B cell (primary cell): ENCODE data around the gene MINPP1. TPM values are rescaled to one million over a fixed set of nuclear protein-coding genes. Genes with fewer than 3 reads are reported as not detected.

Experiments used
- ATAC-seq: fragments of 200-7000 bp; cut with Tn5 transposase; one replicate; pipeline ENCODE4 v1.10.0; 2021; ENCODE audit warnings: low read depth, mild to moderate bottlenecking, moderate number of reproducible peaks, moderate library complexity
- CTCF ChIA-PET: fragments of 350-600 bp; sonication (Branson Sonifier 250); formaldehyde crosslinking; loops from one replicate; lab custom pipeline; 2021; ENCODE audit warnings: antibody characterized with exemption, inconsistent platforms; lab: Charles Lee
- POLR2A ChIA-PET: fragments of 350-600 bp; sonication (Branson Sonifier 250); formaldehyde crosslinking; loops from one replicate; lab custom pipeline; 2021; ENCODE audit warnings: antibody characterized with exemption; lab: Charles Lee
- DNase-seq: peaks from one replicate; pipeline ENCODE4 v3.0.0; 2013
- H2AFZ ChIP-seq: 2 replicates; pipeline ENCODE4 v1.6.1; 2012; ENCODE audit warnings: mild to moderate bottlenecking, low read depth, low read length; ENCODE audit not compliant: insufficient read depth, poor library complexity, severe bottlenecking
- H3K27ac ChIP-seq, 2 donors: 1 replicate in 1 of 2; 2 replicates in 1 of 2; pipeline ENCODE4 v1.5.1; 2012 to 2013; ENCODE audit warnings: low read length in 2 of 2, mild to moderate bottlenecking in 2 of 2, moderate library complexity in 1 of 2
- H3K27me3 ChIP-seq, 4 experiments: fragments of 200-600 bp in 1 of 4; sonication (generic) in 1 of 4; replicated peaks in 1 of 4; 1 replicate in 2 of 4; 2 replicates in 2 of 4; pipeline versions ENCODE4 v1.6.1 to v1.7.0; 2013 to 2016; ENCODE audit warnings: low read length in 3 of 4, mild to moderate bottlenecking in 2 of 4, mixed read lengths in 1 of 4, moderate library complexity in 1 of 4; ENCODE audit not compliant: insufficient read depth in 4 of 4, control insufficient read depth in 3 of 4; ENCODE audit errors: control extremely low read depth in 1 of 4
- H3K36me3 ChIP-seq, 2 experiments: replicated peaks in 1 of 2; 1 replicate in 1 of 2; 2 replicates in 1 of 2; pipeline versions ENCODE4 v1.6.1 to v1.7.1; 2013; ENCODE audit warnings: low read length in 1 of 2; ENCODE audit not compliant: insufficient read depth in 2 of 2, control insufficient read depth in 1 of 2; ENCODE audit errors: control extremely low read depth in 1 of 2, extremely low read depth in 1 of 2
- H3K4me1 ChIP-seq, 2 donors: fragments of 200-600 bp in 1 of 2; sonication (generic) in 1 of 2; 1 replicate in 1 of 2; 2 replicates in 1 of 2; pipeline versions ENCODE4 v1.5.1 to v1.6.1; 2013 to 2017; ENCODE audit warnings: low read length in 2 of 2; ENCODE audit not compliant: control insufficient read depth in 2 of 2, insufficient read depth in 2 of 2
- H3K4me2 ChIP-seq: replicated peaks from 2 replicates; pipeline ENCODE3; 2012; ENCODE audit warnings: mild to moderate bottlenecking, low read depth, low read length; ENCODE audit not compliant: poor library complexity, severe bottlenecking
- H3K4me3 ChIP-seq, 5 experiments: fragments of 200-600 bp in 1 of 5; sonication (generic) in 1 of 5; 1 replicate in 3 of 5; 2 replicates in 2 of 5; pipeline versions ENCODE4 v1.5.1 to v1.7.0; 2011 to 2016; ENCODE audit warnings: low read length in 4 of 5, mild to moderate bottlenecking in 4 of 5, low read depth in 2 of 5, control low read depth in 1 of 5, moderate library complexity in 1 of 5; ENCODE audit not compliant: insufficient read depth in 1 of 5; ENCODE audit errors: control extremely low read depth in 1 of 5, extremely low read depth in 1 of 5
- H3K79me2 ChIP-seq: fragments of 200-600 bp; sonication (generic); one replicate; pipeline ENCODE4 v1.6.0; 2016; ENCODE audit warnings: low read length; ENCODE audit not compliant: control insufficient read depth, insufficient read depth
- H3K9ac ChIP-seq: fragments of 200-600 bp; sonication (generic); 2 replicates; pipeline ENCODE4 v1.6.1; 2017; ENCODE audit warnings: mild to moderate bottlenecking, low read length, moderate library complexity
- H3K9me3 ChIP-seq, 3 donors: one replicate each; pipeline versions ENCODE4 v1.6.1 to v1.7.1; 2013; ENCODE audit warnings: low read length in 2 of 3; ENCODE audit not compliant: control insufficient read depth in 2 of 3, insufficient read depth in 1 of 3; ENCODE audit errors: control extremely low read depth in 1 of 3
- H4K20me1 ChIP-seq: 2 replicates; pipeline ENCODE4 v1.6.0; 2012; ENCODE audit warnings: mild to moderate bottlenecking, low read length; ENCODE audit not compliant: insufficient read depth, control insufficient read depth, poor library complexity, severe bottlenecking
- H3K27ac Mint-ChIP-seq: one replicate; pipeline ENCODE4 v1.8.0; 2021; ENCODE audit warnings: mixed read lengths
- H3K27me3 Mint-ChIP-seq: one replicate; pipeline ENCODE4 v1.8.0; 2021; ENCODE audit warnings: mixed read lengths
- H3K4me1 Mint-ChIP-seq: one replicate; pipeline ENCODE4 v1.8.0; 2021; ENCODE audit warnings: mixed read lengths
- H3K4me3 Mint-ChIP-seq: one replicate; pipeline ENCODE4 v1.8.0; 2021; ENCODE audit warnings: mixed read lengths
- H3K9me3 Mint-ChIP-seq: one replicate; pipeline ENCODE4 v1.8.0; 2022; ENCODE audit warnings: mixed read lengths; ENCODE audit not compliant: insufficient read depth
- EZH2 ChIP-seq: IDR thresholded peaks from 2 replicates; pipeline ENCODE4 v1.6.1; 2012; ENCODE audit warnings: borderline replicate concordance, low read depth, mild to moderate bottlenecking, moderate library complexity, low read length; ENCODE audit not compliant: insufficient read depth, poor library complexity, severe bottlenecking
- WGBS: methylation state at CpG from one replicate; pipeline ENCODE4 v1.1.5; 2013; ENCODE audit warnings: missing lambda C conversion rate; ENCODE audit not compliant: insufficient coverage; 5-methylcytosine and 5-hydroxymethylcytosine counted together
- intact Hi-C: fragments of 100-400 bp; cut with micrococcal nuclease; formaldehyde crosslinking; loops from one replicate; pipeline ENCODE4 v1.10.0; 2022
- polyA plus RNA-seq: library from polyadenylated mRNA; depleted of rRNA; stranded (reverse); fragments of >200 nt; gene quantifications from 2 replicates; pipeline ENCODE4 v1.2.3, GENCODE V29; 2012
- total RNA-seq, 2 donors: library from RNA; stranded (reverse); fragments of 120-200 nt in 1 of 2; gene quantifications; 1 replicate in 1 of 2; 2 replicates in 1 of 2; pipeline versions ENCODE4 v1.2.3 to v1.2.4, GENCODE V29; 2013 to 2022
- TF ChIP-seq, protein P1 (sequence below): fragments of 200-600 bp; IDR thresholded peaks from one replicate; pipeline ENCODE4 v1.8.0; 2022; ENCODE audit warnings: antibody characterized with exemption, mild to moderate bottlenecking

MINPP1 gene
- total and polyA plus RNA-seq, 2 donors (not counting 1 experiment from before 2014, with no cell fraction given) = 2.7 to 9.4 TPM

DNA sequence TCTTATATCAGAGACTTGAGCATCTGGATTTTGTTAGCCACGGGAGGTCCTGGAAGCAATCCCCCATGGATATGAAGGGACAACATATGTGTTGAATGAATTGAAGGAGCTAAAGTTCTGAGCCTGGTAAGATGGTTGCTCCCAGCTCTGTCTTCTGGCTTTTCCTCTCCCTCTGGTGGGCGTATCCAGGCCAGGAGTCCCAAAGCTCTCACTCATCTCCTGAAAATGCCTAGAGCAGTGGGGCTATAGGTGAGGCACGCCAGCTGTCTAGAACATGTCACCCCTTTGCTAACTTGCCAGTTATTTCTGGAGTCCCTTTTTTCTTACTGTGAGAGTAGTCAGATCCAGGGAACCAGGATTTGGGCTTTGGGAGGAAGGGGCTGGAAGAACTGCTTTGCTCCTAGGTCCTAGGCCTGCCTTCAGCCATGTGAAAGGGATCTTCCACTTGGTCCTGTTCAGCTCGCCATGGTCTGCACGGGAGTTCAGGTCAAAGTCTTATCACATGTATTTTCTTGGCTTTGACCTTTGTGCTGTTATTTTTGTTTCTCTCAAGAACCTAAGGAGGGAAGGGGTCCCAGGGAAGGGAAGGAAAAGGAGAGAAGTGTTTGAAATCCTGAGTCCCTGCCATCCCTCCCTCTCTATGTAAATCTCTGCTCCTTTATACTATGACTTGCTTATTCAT, 73.6 kb downstream of the MINPP1 start:
- H3K4me1 ChIP-seq = no peaks in the 10 kb centered on the region
- ATAC-seq (no peak), DNase-seq (no peak)
- H3K9ac ChIP-seq = no peak overlapping the region
- intact Hi-C loops = no loop called here
- H4K20me1 ChIP-seq = no peaks in the 10 kb centered on the region
- no peak overlapping the region for H2AFZ ChIP-seq
- POLR2A ChIA-PET = no interaction called here
- H3K4me3 ChIP-seq = no peak overlapping the region
- TF ChIP-seq, protein P1, sequence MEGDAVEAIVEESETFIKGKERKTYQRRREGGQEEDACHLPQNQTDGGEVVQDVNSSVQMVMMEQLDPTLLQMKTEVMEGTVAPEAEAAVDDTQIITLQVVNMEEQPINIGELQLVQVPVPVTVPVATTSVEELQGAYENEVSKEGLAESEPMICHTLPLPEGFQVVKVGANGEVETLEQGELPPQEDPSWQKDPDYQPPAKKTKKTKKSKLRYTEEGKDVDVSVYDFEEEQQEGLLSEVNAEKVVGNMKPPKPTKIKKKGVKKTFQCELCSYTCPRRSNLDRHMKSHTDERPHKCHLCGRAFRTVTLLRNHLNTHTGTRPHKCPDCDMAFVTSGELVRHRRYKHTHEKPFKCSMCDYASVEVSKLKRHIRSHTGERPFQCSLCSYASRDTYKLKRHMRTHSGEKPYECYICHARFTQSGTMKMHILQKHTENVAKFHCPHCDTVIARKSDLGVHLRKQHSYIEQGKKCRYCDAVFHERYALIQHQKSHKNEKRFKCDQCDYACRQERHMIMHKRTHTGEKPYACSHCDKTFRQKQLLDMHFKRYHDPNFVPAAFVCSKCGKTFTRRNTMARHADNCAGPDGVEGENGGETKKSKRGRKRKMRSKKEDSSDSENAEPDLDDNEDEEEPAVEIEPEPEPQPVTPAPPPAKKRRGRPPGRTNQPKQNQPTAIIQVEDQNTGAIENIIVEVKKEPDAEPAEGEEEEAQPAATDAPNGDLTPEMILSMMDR = no peak
- TF ChIP-seq EZH2 = no peak
- CTCF ChIA-PET = no interaction called here
- H3K79me2 ChIP-seq = no peaks in the 10 kb centered on the region
- Mint-ChIP-seq H3K9me3 (peaks cover 5% of the 10 kb centered on the region), H3K27ac (no peak overlapping the region), H3K4me3 (no peak overlapping the region), H3K4me1 (no peaks in the 10 kb centered on the region), H3K27me3 (peaks cover 24% of the 10 kb centered on the region)
- 93% methylated on average over 3 of the region's 5 CpGs for WGBS
- H3K9me3 ChIP-seq = no peaks in the 10 kb centered on the region
- no peaks in the 10 kb centered on the region for H3K27me3 ChIP-seq
- no peak overlapping the region for H3K27ac ChIP-seq
- H3K4me2 ChIP-seq = no peak overlapping the region
- no peaks in the 10 kb centered on the region for H3K36me3 ChIP-seq

GRCh38 chr10:87578842-87579401, 74.2 kb downstream of the MINPP1 start:
- ChIA-PET POLR2A (no interaction called here), CTCF (no interaction called here)
- DNase-seq (no peak), ATAC-seq (no peak)
- Histone ChIP-seq H2AFZ (no peak overlapping the region), H3K4me1 (no peaks in the 10 kb centered on the region), H3K27ac (no peak overlapping the region), H3K4me2 (no peak overlapping the region), H3K36me3 (no peaks in the 10 kb centered on the region), H3K9me3 (no peaks in the 10 kb centered on the region), H3K27me3 (no peaks in the 10 kb centered on the region), H3K4me3 (no peak overlapping the region), H3K79me2 (no peaks in the 10 kb centered on the region), H3K9ac (no peak overlapping the region), H4K20me1 (no peaks in the 10 kb centered on the region)
- TF ChIP-seq EZH2 = no peak
- 66% methylated on average over 7 of the region's 11 CpGs for WGBS
- Mint-ChIP-seq H3K4me3 (no peak overlapping the region), H3K27me3 (peaks cover 24% of the 10 kb centered on the region), H3K9me3 (peaks cover 5% of the 10 kb centered on the region), H3K27ac (no peak overlapping the region), H3K4me1 (no peaks in the 10 kb centered on the region)
- intact Hi-C loops = no loop called here
